PC-3 (cell line): ENCODE measurements around the gene WNT5B. TPM values are rescaled to one million over a fixed set of nuclear protein-coding genes. Genes with fewer than 3 reads are reported as not detected.

Experiments used
- ATAC-seq: fragments of 200-7000 bp; cut with Tn5 transposase; 2 replicates; pipeline ENCODE4 v1.9.1; 2020; ENCODE audit warnings: mild to moderate bottlenecking, moderate library complexity
- BruUV-seq: library from RNA; stranded (reverse); fragments of 400-500 nt; replicated peaks from 2 replicates; lab custom pipeline; 2021; lab: Mats Ljungman, UMichigan
- CTCF ChIA-PET: fragments of 300-600 bp; sonication (Branson Sonifier 250); formaldehyde crosslinking; loops from one replicate; lab custom pipeline; 2022; ENCODE audit warnings: antibody characterized with exemption; lab: Charles Lee
- POLR2A ChIA-PET: fragments of 300-600 bp; sonication (Branson Sonifier 250); formaldehyde crosslinking; loops from one replicate; lab custom pipeline; 2022; ENCODE audit warnings: antibody characterized with exemption; ENCODE audit not compliant: unreplicated experiment; lab: Charles Lee
- DNase-seq: peaks from one replicate; pipeline ENCODE4 v3.0.0-alpha.2; 2015
- H2AFZ ChIP-seq: fragments of 300-600 bp; sonication (generic); 2 replicates; pipeline ENCODE4 v1.6.0; 2016; ENCODE audit warnings: antibody characterized with exemption, low read length
- H3F3A ChIP-seq: fragments of 300-600 bp; sonication (generic); one replicate; pipeline ENCODE4 v1.6.0; 2017; ENCODE audit warnings: antibody characterized with exemption, low read length, control low read depth, mild to moderate bottlenecking; ENCODE audit not compliant: unreplicated experiment
- H3K27ac ChIP-seq: fragments of 300-600 bp; sonication (generic); 2 replicates; pipeline ENCODE4 v1.5.1; 2016; ENCODE audit warnings: mild to moderate bottlenecking, low read length
- H3K27me3 ChIP-seq: fragments of 300-600 bp; sonication (generic); 2 replicates; pipeline ENCODE4 v1.6.1; 2016; ENCODE audit warnings: low read length, mixed read lengths
- H3K36me3 ChIP-seq: fragments of 300-600 bp; sonication (generic); 2 replicates; pipeline ENCODE4 v1.6.1; 2016; ENCODE audit warnings: low read depth, mixed run types, low read length, mixed read lengths
- H3K4me1 ChIP-seq: fragments of 300-600 bp; sonication (generic); 2 replicates; pipeline ENCODE4 v1.5.1; 2016; ENCODE audit warnings: low read length; ENCODE audit not compliant: insufficient read depth
- H3K4me2 ChIP-seq: fragments of 300-600 bp; sonication (generic); 2 replicates; pipeline ENCODE4 v1.6.0; 2016; ENCODE audit warnings: low read length
- H3K4me3 ChIP-seq: fragments of 300-600 bp; sonication (generic); 2 replicates; pipeline ENCODE4 v1.5.1; 2016; ENCODE audit warnings: mild to moderate bottlenecking, low read length, mixed read lengths
- H3K79me2 ChIP-seq: fragments of 300-600 bp; sonication (generic); 2 replicates; pipeline ENCODE4 v1.6.1; 2017; ENCODE audit warnings: low read length, mixed read lengths
- H3K9ac ChIP-seq: fragments of 300-600 bp; sonication (generic); 2 replicates; pipeline ENCODE4 v1.6.0; 2016; ENCODE audit warnings: mild to moderate bottlenecking, low read length
- H3K9me2 ChIP-seq: fragments of 300-600 bp; sonication (generic); replicated peaks from 2 replicates; pipeline ENCODE4 v1.6.1; 2016; ENCODE audit warnings: mixed run types, low read length, mixed read lengths
- H3K9me3 ChIP-seq: fragments of 300-600 bp; sonication (generic); 2 replicates; pipeline ENCODE4 v1.6.1; 2016; ENCODE audit warnings: low read length, mixed read lengths
- H4K20me1 ChIP-seq: fragments of 300-600 bp; sonication (generic); 2 replicates; pipeline ENCODE4 v1.6.1; 2016; ENCODE audit warnings: low read length, mixed read lengths
- CTCF ChIP-seq: fragments of 300-600 bp; sonication (generic); conservative IDR thresholded peaks from 2 replicates; pipeline ENCODE4 v1.5.1; 2017; ENCODE audit warnings: antibody characterized with exemption, low read depth, mild to moderate bottlenecking, low read length
- EZH2 ChIP-seq: fragments of 300-600 bp; sonication (generic); IDR thresholded peaks from one replicate; pipeline ENCODE4 v1.6.1; 2017; ENCODE audit warnings: antibody characterized with exemption, mild to moderate bottlenecking, low read length; ENCODE audit not compliant: unreplicated experiment
- EZH2phosphoT487 ChIP-seq: fragments of 300-600 bp; sonication (generic); IDR thresholded peaks from 2 replicates; pipeline ENCODE4 v1.6.1; 2018; ENCODE audit warnings: mild to moderate bottlenecking, antibody characterized with exemption, low read length, borderline replicate concordance
- intact Hi-C: fragments of 100-400 bp; cut with micrococcal nuclease; formaldehyde crosslinking; loops from 2 replicates; pipeline ENCODE4 v1.9.0; 2023
- total RNA-seq: library from RNA; depleted of rRNA; stranded (reverse); fragments of >200 nt; gene quantifications from 2 replicates; pipeline ENCODE4 v1.2.3, GENCODE V29; 2014

The WNT5B gene
- total RNA-seq, 1 experiment from 2014 or later: 2.2 TPM

GRCh38 chr12:1657688-1658087, 28.7 kb downstream of the WNT5B start:
- no peaks in the 10 kb centered on the region for H3K9me3 ChIP-seq
- DNase-seq: no peak
- POLR2A ChIA-PET: no interaction called here
- no peaks in the 10 kb centered on the region for H3F3A ChIP-seq
- H3K4me3 ChIP-seq: no peak overlapping the region
- no peaks in the 10 kb centered on the region for H3K36me3 ChIP-seq
- no TSS peak for BruUV-seq
- no peak for ATAC-seq
- no peak overlapping the region for H2AFZ ChIP-seq
- H3K27me3 ChIP-seq: no peaks in the 10 kb centered on the region
- no peaks in the 10 kb centered on the region for H3K79me2 ChIP-seq
- CTCF ChIA-PET: interaction anchor here (0.5 to 0.6 kb wide), 2 partner anchors 112 to 119 kb away, joined by 3 to 5 read pairs; no protein-coding TSS in a partner anchor
- no peaks in the 10 kb centered on the region for H3K9me2 ChIP-seq
- H3K27ac ChIP-seq: no peak overlapping the region
- H3K9ac ChIP-seq: no peak overlapping the region
- no peaks in the 10 kb centered on the region for H3K4me1 ChIP-seq
- no peaks in the 10 kb centered on the region for H4K20me1 ChIP-seq
- intact Hi-C loops: loop anchor here (10.0 kb wide), 2 partner anchors 47 to 277 kb away; no protein-coding TSS in a partner anchor
- H3K4me2 ChIP-seq: no peak overlapping the region
- TF ChIP-seq CTCF (no peak), EZH2phosphoT487 (no peak), EZH2 (no peak)

- Histone ChIP-seq H3K27me3 (no peaks in the 10 kb centered on the region), H3K36me3 (no peaks in the 10 kb centered on the region), H3K9me3 (no peaks in the 10 kb centered on the region), H3K4me2 (no peak overlapping the region), H3K9me2 (no peaks in the 10 kb centered on the region), H3K9ac (no peak overlapping the region), H3F3A (no peaks in the 10 kb centered on the region), H3K79me2 (no peaks in the 10 kb centered on the region), H3K4me3 (no peak overlapping the region), H3K27ac (no peak overlapping the region), H3K4me1 (no peaks in the 10 kb centered on the region), H4K20me1 (no peaks in the 10 kb centered on the region), H2AFZ (no peak overlapping the region)
- no peak for TF ChIP-seq EZH2phosphoT487
- TF ChIP-seq EZH2: no peak
- no peak for TF ChIP-seq CTCF
- intact Hi-C loops: no loop called here
- ChIA-PET CTCF (no interaction called here), POLR2A (no interaction called here)
- BruUV-seq: no TSS peak
- no peak for ATAC-seq
- DNase-seq: no peak
Measured at GRCh38 chr12:1660304-1661187, 31.5 kb downstream of the WNT5B start.
